ENCODE measurements around the gene MCAM.
A peak's percentile ranks its signal among the peaks of the same experiment; 100 is the strongest.

MCAM gene

DNA sequence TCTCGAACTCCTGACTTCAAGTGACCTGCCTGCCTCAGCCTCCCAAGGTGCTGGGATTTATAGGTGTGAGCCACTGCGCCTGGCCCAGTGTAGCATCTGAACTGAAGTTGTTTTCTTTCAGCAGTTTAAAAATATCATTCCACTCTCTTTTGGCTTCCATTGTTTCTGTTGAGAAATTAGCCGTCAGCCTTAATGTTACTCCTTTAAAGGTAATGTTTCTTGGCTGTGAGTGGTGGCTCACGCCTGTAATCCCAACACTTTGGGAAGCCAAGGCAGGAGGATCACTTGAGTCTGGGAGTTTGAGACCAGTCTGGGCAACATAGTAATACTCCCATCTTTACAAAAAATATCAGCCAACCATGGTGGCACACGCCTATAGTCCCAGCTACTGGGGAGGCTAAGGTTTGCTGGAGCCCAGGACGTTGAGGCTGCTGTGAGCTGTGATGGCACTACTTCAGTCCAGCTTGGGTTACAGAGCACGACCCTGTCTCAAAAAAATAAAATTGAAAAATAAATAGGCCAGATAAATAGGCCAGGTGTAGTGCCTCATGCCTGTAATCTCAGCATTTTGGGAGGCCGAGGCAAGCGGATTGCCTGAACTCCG is 25.9 kb downstream of the MCAM start:
- H3K27me3 Mint-ChIP-seq = no peaks in the 10 kb centered on the region
- H3K27ac Mint-ChIP-seq = no peak overlapping the region
- H3K36me3 Mint-ChIP-seq (ENCODE audit: low read depth) = peaks cover 24% of the 10 kb centered on the region
- no peaks in the 10 kb centered on the region for H3K9me3 Mint-ChIP-seq
- no peak overlapping the region for H3K4me3 Mint-ChIP-seq
- DNase-seq (no peak), ATAC-seq (no peak)
- no peaks in the 10 kb centered on the region for H3K4me1 Mint-ChIP-seq

DNA sequence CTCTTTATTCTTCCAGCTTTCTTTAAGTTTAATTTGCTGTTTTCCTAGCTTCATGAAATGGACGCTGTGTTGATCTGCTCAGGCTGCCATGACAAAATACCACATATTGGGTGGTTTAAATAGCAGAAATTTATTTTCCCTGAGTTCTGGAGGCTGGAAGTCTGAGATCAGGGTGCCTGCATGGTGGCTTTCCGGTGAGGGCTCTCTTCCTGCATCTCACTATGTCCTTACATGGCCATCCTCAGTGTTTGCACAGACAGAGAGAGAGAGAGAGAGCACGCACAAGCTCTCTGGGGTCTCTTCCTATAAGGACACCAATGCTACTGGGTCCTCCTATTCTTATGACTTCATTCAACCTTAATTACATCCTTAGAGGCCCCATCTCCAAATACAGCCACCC is 28.7 kb downstream of the MCAM start:
- Mint-ChIP-seq H3K4me1 (peaks cover 7% of the 10 kb centered on the region), H3K4me3 (no peak overlapping the region), H3K36me3 (ENCODE audit: low read depth) (peaks cover 35% of the 10 kb centered on the region), H3K27ac (no peak overlapping the region), H3K9me3 (no peaks in the 10 kb centered on the region), H3K27me3 (no peaks in the 10 kb centered on the region)
- no peak for ATAC-seq
- no peak for DNase-seq

GRCh38 chr11:119285431-119285830 is 31.5 kb downstream of the MCAM start:
- H3K36me3 Mint-ChIP-seq (ENCODE audit: low read depth) = peaks cover 30% of the 10 kb centered on the region
- no peak for DNase-seq

GRCh38 chr11:119284344-119285157 is 32.4 kb downstream of the MCAM start:
- no peaks in the 10 kb centered on the region for H3K9me3 Mint-ChIP-seq
- DNase-seq (no peak), ATAC-seq (peak; percentile 92)
- H3K27me3 Mint-ChIP-seq = no peaks in the 10 kb centered on the region
- peaks cover 33% of the 10 kb centered on the region for H3K36me3 Mint-ChIP-seq (ENCODE audit: low read depth)
- peak overlapping the region; percentile 54 for H3K27ac Mint-ChIP-seq
- peaks cover 13% of the 10 kb centered on the region for H3K4me1 Mint-ChIP-seq
- H3K4me3 Mint-ChIP-seq = no peak overlapping the region

More at GRCh38 chr11:119285431-119285830, 31.5 kb downstream of the MCAM start:
- Mint-ChIP-seq H3K9me3 (no peaks in the 10 kb centered on the region), H3K4me3 (no peak overlapping the region), H3K27ac (no peak overlapping the region), H3K27me3 (no peaks in the 10 kb centered on the region), H3K4me1 (peaks cover 13% of the 10 kb centered on the region)
- ATAC-seq = no peak

- Mint-ChIP-seq H3K4me3 (no peak overlapping the region), H3K4me1 (peaks cover 13% of the 10 kb centered on the region), H3K27me3 (no peaks in the 10 kb centered on the region), H3K9me3 (no peaks in the 10 kb centered on the region), H3K27ac (no peak overlapping the region), H3K36me3 (ENCODE audit: low read depth) (peaks cover 38% of the 10 kb centered on the region)
- DNase-seq (no peak), ATAC-seq (no peak)
Observed at GRCh38 chr11:119282495-119282894, 34.4 kb downstream of the MCAM start.

DNA sequence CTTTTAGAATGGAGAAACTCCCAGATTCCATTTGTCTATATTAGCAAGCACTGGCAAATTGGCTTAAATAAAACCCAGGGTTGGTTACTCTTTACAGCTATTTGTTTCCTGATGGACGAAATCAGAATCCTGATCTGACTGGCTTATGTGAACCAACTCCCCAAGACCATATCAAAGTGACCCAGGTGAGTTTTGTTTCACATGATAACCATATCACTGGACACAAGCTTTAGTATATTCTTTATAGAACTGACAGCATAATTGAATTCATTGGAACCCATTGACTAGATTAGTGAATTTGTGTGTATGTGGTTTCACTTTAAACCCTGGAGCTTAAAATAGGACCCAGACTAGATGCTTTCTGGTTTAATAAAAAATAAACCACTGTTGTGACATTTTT is 39.3 kb downstream of the MCAM start:
- H3K27ac Mint-ChIP-seq = no peak overlapping the region
- H3K36me3 Mint-ChIP-seq (ENCODE audit: low read depth) = peaks cover 27% of the 10 kb centered on the region
- H3K9me3 Mint-ChIP-seq = no peaks in the 10 kb centered on the region
- no peak for DNase-seq
- no peak for ATAC-seq
- H3K27me3 Mint-ChIP-seq = no peaks in the 10 kb centered on the region
- H3K4me1 Mint-ChIP-seq = peaks cover 7% of the 10 kb centered on the region
- no peak overlapping the region for H3K4me3 Mint-ChIP-seq

DNA sequence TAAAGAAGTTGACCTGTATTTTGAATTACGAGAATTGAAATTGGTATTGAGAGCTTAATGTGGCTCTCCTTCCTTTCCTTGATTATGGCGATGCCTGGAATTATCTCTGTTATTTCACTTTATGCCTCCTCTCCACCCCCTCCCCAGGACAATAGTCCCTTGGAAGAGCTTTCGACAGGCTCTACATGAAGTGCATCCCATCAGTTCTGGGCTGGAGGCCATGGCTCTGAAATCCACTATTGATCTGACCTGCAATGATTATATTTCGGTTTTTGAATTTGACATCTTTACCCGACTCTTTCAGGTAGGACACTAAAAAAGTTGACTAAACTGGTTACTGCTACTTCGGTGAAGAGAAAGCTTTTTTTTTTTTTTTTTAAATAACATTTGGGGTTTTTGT is 43.2 kb downstream of the MCAM start:
- peaks cover 26% of the 10 kb centered on the region for H3K36me3 Mint-ChIP-seq (ENCODE audit: low read depth)

GRCh38 chr11:119267645-119268044 is 49.3 kb downstream of the MCAM start:
- H3K4me3 Mint-ChIP-seq = peak overlapping the region; percentile 55
- DNase-seq (no peak), ATAC-seq (no peak)
- H3K36me3 Mint-ChIP-seq (ENCODE audit: low read depth) = peaks cover 14% of the 10 kb centered on the region
- H3K27me3 Mint-ChIP-seq = no peaks in the 10 kb centered on the region
- peaks cover 38% of the 10 kb centered on the region for H3K4me1 Mint-ChIP-seq
- peak overlapping the region; percentile 74 for H3K27ac Mint-ChIP-seq
- no peaks in the 10 kb centered on the region for H3K9me3 Mint-ChIP-seq

More for the DNA sequence above, 43.2 kb downstream of the MCAM start:
- Mint-ChIP-seq H3K27ac (no peak overlapping the region), H3K4me3 (no peak overlapping the region), H3K9me3 (no peaks in the 10 kb centered on the region), H3K4me1 (peaks cover 4% of the 10 kb centered on the region), H3K27me3 (no peaks in the 10 kb centered on the region)
- ATAC-seq = no peak
- no peak for DNase-seq

- Mint-ChIP-seq H3K4me3 (peak overlapping the region; percentile 55), H3K36me3 (ENCODE audit: low read depth) (peaks cover 8% of the 10 kb centered on the region), H3K27me3 (no peaks in the 10 kb centered on the region), H3K27ac (peak overlapping the region; percentile 74), H3K4me1 (peaks cover 38% of the 10 kb centered on the region), H3K9me3 (no peaks in the 10 kb centered on the region)
- ATAC-seq (no peak), DNase-seq (no peak)
Observed at GRCh38 chr11:119266517-119267255, 50.2 kb downstream of the MCAM start.

GRCh38 chr11:119266063-119266462 is 50.9 kb downstream of the MCAM start:
- H3K4me3 Mint-ChIP-seq = peak overlapping the region; percentile 55
- H3K4me1 Mint-ChIP-seq = peaks cover 38% of the 10 kb centered on the region
- peak overlapping the region; percentile 74 for H3K27ac Mint-ChIP-seq
- DNase-seq (no peak), ATAC-seq (peak; percentile 25)
- peaks cover 8% of the 10 kb centered on the region for H3K36me3 Mint-ChIP-seq (ENCODE audit: low read depth)
- H3K9me3 Mint-ChIP-seq = no peaks in the 10 kb centered on the region
- H3K27me3 Mint-ChIP-seq = no peaks in the 10 kb centered on the region

- Mint-ChIP-seq H3K4me1 (peaks cover 52% of the 10 kb centered on the region), H3K27me3 (no peaks in the 10 kb centered on the region), H3K36me3 (ENCODE audit: low read depth) (peaks cover 4% of the 10 kb centered on the region), H3K27ac (no peak overlapping the region), H3K4me3 (no peak overlapping the region), H3K9me3 (no peaks in the 10 kb centered on the region)
- DNase-seq (no peak), ATAC-seq (no peak)
Observed at GRCh38 chr11:119263352-119263940, 53.5 kb downstream of the MCAM start.

DNA sequence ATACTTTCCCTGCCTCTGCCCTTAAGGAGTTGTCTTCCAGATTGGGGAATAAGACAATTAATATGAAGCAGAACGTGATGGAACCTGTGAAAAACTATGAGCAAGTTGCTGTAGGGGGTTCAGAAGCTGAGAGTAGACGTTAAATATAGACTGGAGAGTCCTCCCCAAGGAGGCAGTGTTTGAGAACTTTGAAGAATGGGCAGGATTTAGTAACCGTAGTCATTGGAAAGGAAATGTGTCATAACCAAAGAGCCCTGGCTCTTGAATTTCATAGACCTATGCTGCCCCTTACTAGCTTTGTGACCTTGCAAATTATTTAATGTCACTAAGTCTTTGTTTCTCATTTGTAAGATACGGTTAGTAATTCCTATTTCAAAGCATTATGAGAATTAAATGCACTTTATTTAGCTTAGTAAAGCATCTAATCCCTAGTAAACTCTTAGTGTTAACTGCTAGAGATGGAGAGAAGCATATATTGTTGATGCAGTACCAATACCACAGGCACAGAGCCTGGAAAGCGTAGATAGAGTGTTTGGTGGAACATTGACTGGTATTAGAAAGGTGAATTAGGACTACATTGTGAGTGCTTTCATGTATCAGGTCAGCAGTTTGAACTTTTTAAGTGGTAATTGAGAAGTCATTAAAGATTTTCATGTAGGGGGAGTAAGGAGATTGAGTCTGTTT is 54.1 kb downstream of the MCAM start:
- no peak overlapping the region for H3K27ac Mint-ChIP-seq
- H3K4me1 Mint-ChIP-seq = peaks cover 53% of the 10 kb centered on the region
- no peaks in the 10 kb centered on the region for H3K27me3 Mint-ChIP-seq
- ATAC-seq (peak; percentile 87), DNase-seq (no peak)
- no peaks in the 10 kb centered on the region for H3K9me3 Mint-ChIP-seq
- H3K36me3 Mint-ChIP-seq (ENCODE audit: low read depth) = peaks cover 2% of the 10 kb centered on the region
- H3K4me3 Mint-ChIP-seq = no peak overlapping the region

GRCh38 chr11:119258983-119259382 is 57.9 kb downstream of the MCAM start:
- Mint-ChIP-seq H3K4me1 (peaks cover 41% of the 10 kb centered on the region), H3K9me3 (no peaks in the 10 kb centered on the region), H3K4me3 (no peak overlapping the region), H3K27me3 (no peaks in the 10 kb centered on the region), H3K27ac (no peak overlapping the region), H3K36me3 (ENCODE audit: low read depth) (no peaks in the 10 kb centered on the region)
- ATAC-seq (no peak), DNase-seq (no peak)
